ENCODE measurements around the gene TMCC3. TPM values are rescaled to one million over a fixed set of nuclear protein-coding genes. Genes with fewer than 3 reads are reported as not detected.
A peak's percentile ranks its signal among the peaks of the same experiment; 100 is the strongest.

TMCC3 gene
- total RNA-seq, 3 donors from 2014 or later, result 40.8 to 97.2 (median 92.0) TPM

DNA sequence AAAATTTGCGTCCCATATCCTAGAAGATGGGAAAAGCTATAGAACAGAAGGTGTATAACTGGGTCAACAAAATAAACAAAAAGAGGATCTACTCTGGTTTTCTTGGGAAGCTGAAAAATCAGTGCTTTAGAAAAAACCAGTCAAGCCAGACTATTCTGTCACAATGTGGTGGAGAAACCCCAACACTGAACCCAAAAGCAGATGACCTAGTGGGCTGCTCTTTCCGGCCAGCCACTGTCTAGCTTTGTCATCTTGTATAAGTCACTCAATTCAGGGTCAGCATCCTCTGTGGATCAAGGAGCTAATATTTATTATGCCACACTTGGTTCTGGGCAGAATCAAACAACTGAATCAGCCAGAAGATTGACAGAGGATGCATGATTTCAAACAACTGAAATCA is 26.6 kb upstream of the TMCC3 start:
- H3K36me3 ChIP-seq (ENCODE audit: low read depth), result no peaks in the 10 kb centered on the region
- DNase-seq (no peak), ATAC-seq (no peak)
- H3K9me3 ChIP-seq, result no peaks in the 10 kb centered on the region
- intact Hi-C loops (cut with DNase I, micrococcal nuclease), result no loop called here
- TF ChIP-seq, protein P1, sequence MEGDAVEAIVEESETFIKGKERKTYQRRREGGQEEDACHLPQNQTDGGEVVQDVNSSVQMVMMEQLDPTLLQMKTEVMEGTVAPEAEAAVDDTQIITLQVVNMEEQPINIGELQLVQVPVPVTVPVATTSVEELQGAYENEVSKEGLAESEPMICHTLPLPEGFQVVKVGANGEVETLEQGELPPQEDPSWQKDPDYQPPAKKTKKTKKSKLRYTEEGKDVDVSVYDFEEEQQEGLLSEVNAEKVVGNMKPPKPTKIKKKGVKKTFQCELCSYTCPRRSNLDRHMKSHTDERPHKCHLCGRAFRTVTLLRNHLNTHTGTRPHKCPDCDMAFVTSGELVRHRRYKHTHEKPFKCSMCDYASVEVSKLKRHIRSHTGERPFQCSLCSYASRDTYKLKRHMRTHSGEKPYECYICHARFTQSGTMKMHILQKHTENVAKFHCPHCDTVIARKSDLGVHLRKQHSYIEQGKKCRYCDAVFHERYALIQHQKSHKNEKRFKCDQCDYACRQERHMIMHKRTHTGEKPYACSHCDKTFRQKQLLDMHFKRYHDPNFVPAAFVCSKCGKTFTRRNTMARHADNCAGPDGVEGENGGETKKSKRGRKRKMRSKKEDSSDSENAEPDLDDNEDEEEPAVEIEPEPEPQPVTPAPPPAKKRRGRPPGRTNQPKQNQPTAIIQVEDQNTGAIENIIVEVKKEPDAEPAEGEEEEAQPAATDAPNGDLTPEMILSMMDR (IDR thresholded peaks at IDR 0.05), result no peak
- H3K4me3 ChIP-seq, result no peak overlapping the region
- H3K4me1 ChIP-seq (ENCODE audit: low read depth), result no peaks in the 10 kb centered on the region

DNA sequence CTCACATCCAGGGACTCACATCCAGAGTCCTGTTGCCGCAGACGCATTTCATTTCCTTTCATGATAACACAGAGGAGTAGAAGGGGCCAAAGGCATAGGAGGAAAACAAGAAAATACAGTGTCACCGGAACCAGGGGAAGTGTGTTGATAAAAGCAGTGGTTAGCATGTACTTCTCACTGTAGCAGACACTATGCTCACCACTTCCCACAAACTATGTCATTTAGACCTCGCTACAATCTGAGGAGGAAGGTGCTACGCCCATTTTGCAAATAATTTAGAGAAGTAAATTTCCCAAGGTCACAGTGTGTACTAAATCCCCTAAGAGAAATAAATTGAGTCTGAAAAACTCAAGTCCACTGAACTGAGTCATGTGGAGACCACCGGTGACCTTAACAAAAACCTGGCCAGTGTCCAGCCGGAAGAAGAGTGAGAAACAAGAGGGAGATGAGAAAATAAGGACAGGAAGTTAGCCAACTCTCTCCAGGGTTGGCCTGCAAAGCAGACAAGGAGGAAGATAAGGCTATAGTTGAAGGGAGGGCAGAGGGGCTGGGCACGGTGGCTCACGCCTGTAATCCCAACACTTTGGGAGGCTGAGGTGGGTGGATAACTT is 25.8 kb upstream of the TMCC3 start:
- DNase-seq (peak in 1 of 3 donors; percentile 21), ATAC-seq (peak; percentile 90)
- Histone ChIP-seq H3K4me3 (no peak overlapping the region), H3K9me3 (no peaks in the 10 kb centered on the region), H3K36me3 (ENCODE audit: low read depth) (no peaks in the 10 kb centered on the region), H3K4me1 (ENCODE audit: low read depth) (no peaks in the 10 kb centered on the region)
- intact Hi-C loops (cut with DNase I, micrococcal nuclease), result no loop called here
- TF ChIP-seq, protein P1 (IDR thresholded peaks at IDR 0.05), result no peak

DNA sequence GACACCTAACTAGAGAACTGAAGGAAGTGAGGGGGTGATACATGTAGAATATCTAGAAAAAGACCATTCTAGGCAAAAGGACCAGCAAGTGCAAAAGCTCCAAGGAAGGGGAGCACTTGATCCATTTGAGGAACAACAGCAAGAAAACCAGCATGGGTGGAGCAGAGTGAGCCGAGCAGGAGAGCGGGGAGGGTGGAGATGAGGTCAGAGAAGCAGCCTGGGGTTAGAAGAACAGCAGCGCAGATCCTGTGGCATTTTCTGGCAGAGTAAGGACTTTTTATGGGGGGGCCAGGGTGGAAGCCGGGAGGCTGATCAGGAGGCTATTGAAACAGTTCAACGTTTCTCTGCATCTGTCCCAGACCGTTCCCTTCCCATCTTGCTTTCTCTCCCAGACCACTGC is 24.5 kb upstream of the TMCC3 start:
- H3K36me3 ChIP-seq (ENCODE audit: low read depth), result no peaks in the 10 kb centered on the region
- TF ChIP-seq, protein P1 (IDR thresholded peaks at IDR 0.05), result no peak
- no peak overlapping the region for H3K4me3 ChIP-seq
- intact Hi-C loops (cut with DNase I, micrococcal nuclease), result no loop called here
- peak; percentile 27 for ATAC-seq
- peak in 1 of 3 donors; percentile 19 for DNase-seq
- no peaks in the 10 kb centered on the region for H3K4me1 ChIP-seq (ENCODE audit: low read depth)
- no peaks in the 10 kb centered on the region for H3K9me3 ChIP-seq

DNA sequence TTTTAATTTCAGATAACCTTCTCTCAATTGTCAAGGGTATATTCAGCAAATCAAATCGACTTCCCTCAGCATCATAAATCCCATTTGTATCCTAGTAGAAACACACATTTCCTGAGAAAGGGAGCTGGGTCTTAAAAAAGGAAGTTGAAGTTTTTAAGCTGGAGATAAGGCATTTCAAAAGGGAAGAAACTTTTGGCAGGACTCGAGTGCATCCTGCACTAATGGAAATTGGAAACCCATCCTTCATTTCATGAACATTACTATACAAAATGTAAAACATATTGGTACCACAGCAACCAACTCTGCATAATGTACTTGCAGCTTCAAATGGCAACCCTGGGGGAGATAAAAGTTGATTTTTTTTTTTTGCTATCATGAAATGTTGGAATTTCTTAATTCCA is 23.7 kb upstream of the TMCC3 start:
- Histone ChIP-seq H3K4me1 (ENCODE audit: low read depth) (no peaks in the 10 kb centered on the region), H3K36me3 (ENCODE audit: low read depth) (no peaks in the 10 kb centered on the region), H3K4me3 (no peak overlapping the region), H3K9me3 (no peaks in the 10 kb centered on the region)
- ATAC-seq (no peak), DNase-seq (no peak)
- TF ChIP-seq, protein P1 (IDR thresholded peaks at IDR 0.05), result no peak
- intact Hi-C loops (cut with DNase I, micrococcal nuclease), result no loop called here

DNA sequence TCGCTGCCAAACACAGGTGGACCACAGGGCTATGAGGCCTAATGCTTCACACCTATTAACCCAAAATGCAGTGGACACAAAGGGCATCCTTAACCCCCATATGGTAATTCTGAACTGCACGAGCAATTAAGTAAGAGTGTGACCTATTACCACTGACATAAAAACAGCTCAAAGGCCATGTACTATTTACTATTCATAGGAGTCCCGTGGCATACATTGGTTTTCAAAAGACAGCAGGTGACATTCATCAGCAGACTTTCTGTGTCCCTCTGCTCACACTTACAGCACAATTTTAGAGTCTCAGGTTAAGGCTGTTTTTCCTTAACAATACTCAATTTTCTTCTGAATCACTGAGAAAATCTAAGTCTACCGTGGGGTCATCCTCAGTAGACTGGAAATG is 23.1 kb upstream of the TMCC3 start:
- no peak for ATAC-seq
- no peaks in the 10 kb centered on the region for H3K36me3 ChIP-seq (ENCODE audit: low read depth)
- DNase-seq, result no peak
- no peaks in the 10 kb centered on the region for H3K4me1 ChIP-seq (ENCODE audit: low read depth)
- intact Hi-C loops (cut with DNase I, micrococcal nuclease), result no loop called here
- no peak overlapping the region for H3K4me3 ChIP-seq
- TF ChIP-seq, protein P1 (IDR thresholded peaks at IDR 0.05), result no peak
- H3K9me3 ChIP-seq, result no peaks in the 10 kb centered on the region

DNA sequence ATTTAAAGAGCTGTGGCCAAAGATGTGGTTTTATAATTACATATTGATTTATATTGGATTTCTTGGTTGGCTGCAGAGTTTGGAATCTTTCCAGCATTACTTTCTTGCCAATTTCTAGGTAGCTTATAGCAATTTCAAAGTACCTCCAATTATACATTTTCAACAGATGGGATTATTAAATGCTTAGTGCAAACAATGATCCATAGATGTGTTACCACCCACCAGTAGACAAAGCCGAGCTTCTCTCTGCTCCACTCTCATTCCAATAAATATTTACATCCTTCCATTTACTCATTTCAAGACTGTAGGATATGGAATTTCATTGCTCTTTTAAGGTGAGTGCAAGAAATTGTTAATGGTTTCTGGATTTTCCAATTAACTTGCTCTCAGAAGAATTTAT is 21.6 kb upstream of the TMCC3 start:
- intact Hi-C loops (cut with DNase I, micrococcal nuclease), result no loop called here
- no peaks in the 10 kb centered on the region for H3K36me3 ChIP-seq (ENCODE audit: low read depth)
- no peaks in the 10 kb centered on the region for H3K4me1 ChIP-seq (ENCODE audit: low read depth)
- no peak overlapping the region for H3K4me3 ChIP-seq
- no peak for DNase-seq
- no peaks in the 10 kb centered on the region for H3K9me3 ChIP-seq
- TF ChIP-seq, protein P1 (IDR thresholded peaks at IDR 0.05), result no peak
- no peak for ATAC-seq

Measured in mucosa of descending colon (tissue), 3 donors.